ENCODE data around the gene RELL1. TPM values are rescaled to one million over a fixed set of nuclear protein-coding genes. Genes with fewer than 3 reads are reported as not detected.

Gene RELL1
- total RNA-seq: 61.2 and 64.5 TPM in 2 replicates

GRCh38 chr4:37686373-37687193 lies at the start of gene RELL1:
RELL1 (minus strand) TSS chr4:37686376; CDS start chr4:37686287, 89 bp downstream.
- peaks cover 15% of the 10 kb centered on the region for H3K79me2 ChIP-seq (ENCODE audit: insufficient read depth, low read length)
- no peaks in the 10 kb centered on the region for H3K9me3 ChIP-seq (ENCODE audit: low read depth, low read length)
- H4K20me1 ChIP-seq (ENCODE audit: insufficient read depth, low read length): no peaks in the 10 kb centered on the region
- H3K4me2 ChIP-seq (ENCODE audit: insufficient read depth, low read length): peak within 1 kb of the TSS; percentile 84
- peak within 1 kb of the TSS; percentile 89 for H3K4me3 ChIP-seq (ENCODE audit: insufficient read depth, low read length)
- no peak for TF ChIP-seq CTCF (IDR thresholded peaks at IDR 0.05; ENCODE audit: extremely low read depth, low read depth, low read length)
- H3K27me3 ChIP-seq (ENCODE audit: insufficient read depth, low read length): no peaks in the 10 kb centered on the region
- H3K4me1 ChIP-seq (ENCODE audit: insufficient read depth, low read length): peaks cover 18% of the 10 kb centered on the region
- H2AFZ ChIP-seq (ENCODE audit: low read length): peak within 1 kb of the TSS; percentile 72
- peak within 1 kb of the TSS; percentile 67 for H3K27ac ChIP-seq (ENCODE audit: low read depth, low read length)
- no peaks in the 10 kb centered on the region for H3K36me3 ChIP-seq (ENCODE audit: insufficient read depth, low read length)
- peak; percentile 98 for DNase-seq (ENCODE audit: insufficient read length, low spot score, missing footprints)

DNA sequence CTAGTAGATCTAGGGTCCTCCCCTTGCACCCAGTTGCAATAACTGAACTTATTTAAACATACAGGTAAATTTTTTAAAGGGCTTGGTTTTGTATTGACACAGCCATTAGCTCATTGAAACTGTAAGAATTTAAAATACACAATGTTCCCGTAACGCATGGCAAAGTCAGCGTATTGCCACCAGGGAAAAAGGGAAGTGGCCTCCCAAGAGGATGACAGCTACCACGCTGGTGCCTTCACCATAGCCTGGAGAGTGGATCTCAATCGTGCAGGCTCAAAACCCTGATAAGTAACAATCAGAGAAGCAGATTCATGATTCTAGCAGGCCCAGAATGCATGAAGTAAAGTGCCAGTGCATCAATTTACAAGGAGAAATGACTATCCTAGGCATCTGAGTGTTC lies 49.4 kb upstream of the RELL1 start:
- Histone ChIP-seq H3K27me3 (ENCODE audit: insufficient read depth, low read length) (peaks cover 8% of the 10 kb centered on the region), H4K20me1 (ENCODE audit: insufficient read depth, low read length) (no peaks in the 10 kb centered on the region), H3K79me2 (ENCODE audit: insufficient read depth, low read length) (no peaks in the 10 kb centered on the region), H2AFZ (ENCODE audit: low read length) (no peak overlapping the region), H3K36me3 (ENCODE audit: insufficient read depth, low read length) (no peaks in the 10 kb centered on the region), H3K27ac (ENCODE audit: low read depth, low read length) (no peak overlapping the region), H3K4me2 (ENCODE audit: insufficient read depth, low read length) (no peak overlapping the region), H3K9me3 (ENCODE audit: low read depth, low read length) (no peaks in the 10 kb centered on the region), H3K4me3 (ENCODE audit: insufficient read depth, low read length) (no peak overlapping the region), H3K4me1 (ENCODE audit: insufficient read depth, low read length) (no peaks in the 10 kb centered on the region)
- no peak for DNase-seq (ENCODE audit: insufficient read length, low spot score, missing footprints)
- no peak for TF ChIP-seq CTCF (IDR thresholded peaks at IDR 0.05; ENCODE audit: extremely low read depth, low read depth, low read length)

- Histone ChIP-seq H4K20me1 (ENCODE audit: insufficient read depth, low read length) (no peaks in the 10 kb centered on the region), H3K9me3 (ENCODE audit: low read depth, low read length) (no peaks in the 10 kb centered on the region), H3K4me3 (ENCODE audit: insufficient read depth, low read length) (no peak overlapping the region), H3K36me3 (ENCODE audit: insufficient read depth, low read length) (no peaks in the 10 kb centered on the region), H3K4me2 (ENCODE audit: insufficient read depth, low read length) (no peak overlapping the region), H3K27ac (ENCODE audit: low read depth, low read length) (no peak overlapping the region), H3K79me2 (ENCODE audit: insufficient read depth, low read length) (no peaks in the 10 kb centered on the region), H3K27me3 (ENCODE audit: insufficient read depth, low read length) (peaks cover 8% of the 10 kb centered on the region), H3K4me1 (ENCODE audit: insufficient read depth, low read length) (no peaks in the 10 kb centered on the region), H2AFZ (ENCODE audit: low read length) (no peak overlapping the region)
- TF ChIP-seq CTCF (IDR thresholded peaks at IDR 0.05; ENCODE audit: extremely low read depth, low read depth, low read length): no peak
- no peak for DNase-seq (ENCODE audit: insufficient read length, low spot score, missing footprints)
Measured at GRCh38 chr4:37734989-37735388, 48.8 kb upstream of the RELL1 start.

DNA sequence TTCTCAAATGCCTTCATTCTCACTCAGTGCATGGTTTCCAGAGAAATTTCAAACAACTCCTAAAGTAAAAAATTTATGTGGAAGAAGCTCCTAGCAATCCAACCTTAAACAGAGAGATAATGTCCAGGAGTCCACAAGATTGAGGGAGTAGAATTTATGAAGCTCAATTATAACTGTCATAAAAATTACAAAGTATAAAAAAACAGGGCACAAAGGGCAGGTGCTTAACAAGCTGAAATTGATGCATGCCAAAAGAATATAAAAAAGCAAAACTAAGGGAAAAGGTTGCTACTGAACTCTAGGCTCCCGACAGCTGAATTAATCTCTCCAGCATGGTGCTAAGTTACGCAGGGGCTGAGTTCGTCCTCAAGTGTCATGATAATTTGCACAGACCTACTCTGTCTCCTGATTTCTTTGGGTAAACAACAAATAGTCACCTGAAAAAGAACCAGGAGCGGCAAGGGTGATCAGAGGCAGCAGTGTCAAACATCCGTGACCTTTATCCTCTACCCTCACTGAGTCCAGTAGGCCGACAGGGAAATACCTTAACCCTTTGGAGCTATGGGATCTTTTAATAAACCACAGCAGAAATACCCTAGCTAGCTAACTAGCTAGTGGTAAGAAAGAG lies 47.2 kb upstream of the RELL1 start:
- Histone ChIP-seq H2AFZ (ENCODE audit: low read length) (no peak overlapping the region), H3K9me3 (ENCODE audit: low read depth, low read length) (no peaks in the 10 kb centered on the region), H3K36me3 (ENCODE audit: insufficient read depth, low read length) (no peaks in the 10 kb centered on the region), H3K27me3 (ENCODE audit: insufficient read depth, low read length) (no peaks in the 10 kb centered on the region), H4K20me1 (ENCODE audit: insufficient read depth, low read length) (no peaks in the 10 kb centered on the region), H3K27ac (ENCODE audit: low read depth, low read length) (no peak overlapping the region), H3K4me3 (ENCODE audit: insufficient read depth, low read length) (no peak overlapping the region), H3K79me2 (ENCODE audit: insufficient read depth, low read length) (no peaks in the 10 kb centered on the region), H3K4me1 (ENCODE audit: insufficient read depth, low read length) (no peaks in the 10 kb centered on the region), H3K4me2 (ENCODE audit: insufficient read depth, low read length) (no peak overlapping the region)
- TF ChIP-seq CTCF (IDR thresholded peaks at IDR 0.05; ENCODE audit: extremely low read depth, low read depth, low read length): no peak
- no peak for DNase-seq (ENCODE audit: insufficient read length, low spot score, missing footprints)
